GM12865 (cell line): ENCODE results near the gene XAF1.

Source experiments
- DNase-seq: peaks from one replicate; pipeline ENCODE4 v3.0.0; 2010; ENCODE audit warnings: low read depth
- H3K4me3 ChIP-seq: 2 replicates; pipeline ENCODE4 v1.5.1; 2011; ENCODE audit warnings: mild to moderate bottlenecking, low read depth, low read length, control low read depth
- CTCF ChIP-seq: IDR thresholded peaks from 2 replicates; pipeline ENCODE4 v1.5.1; 2011; ENCODE audit warnings: low read length, control low read depth, low read depth, inconsistent platforms; ENCODE audit not compliant: insufficient read depth; ENCODE audit errors: missing control alignments

The XAF1 gene

GRCh38 chr17:6712058-6712853 lies 43.6 kb upstream of the XAF1 start:
- DNase-seq: no peak
- no peak for TF ChIP-seq CTCF
- H3K4me3 ChIP-seq: no peak overlapping the region

- no peak overlapping the region for H3K4me3 ChIP-seq
- no peak for TF ChIP-seq CTCF
- no peak for DNase-seq
These were observed 43.1 kb upstream of the XAF1 start for GRCh38 chr17:6712854-6713129.

- TF ChIP-seq CTCF: no peak
- H3K4me3 ChIP-seq: no peak within 1 kb of the TSS
- no peak for DNase-seq
These were observed 42.5 kb upstream of the XAF1 start, which contains the start of gene SLC13A5 for GRCh38 chr17:6713130-6713917. TSS of gene SLC13A5 (minus strand) at chr17:6713369. CDS start at chr17:6713333, 36 bp downstream.

GRCh38 chr17:6713918-6714271 lies 42.0 kb upstream of the XAF1 start:
- DNase-seq: no peak
- no peak overlapping the region for H3K4me3 ChIP-seq
- TF ChIP-seq CTCF: no peak

GRCh38 chr17:6714315-6714874 lies 41.5 kb upstream of the XAF1 start:
- TF ChIP-seq CTCF: no peak
- no peak overlapping the region for H3K4me3 ChIP-seq
- no peak for DNase-seq

- no peak for TF ChIP-seq CTCF
- no peak overlapping the region for H3K4me3 ChIP-seq
- no peak for DNase-seq
These were observed 39.1 kb upstream of the XAF1 start for GRCh38 chr17:6716736-6717135.
